Upper lobe of left lung (tissue), 6 donors: ENCODE data around the gene IDNK. TPM values are rescaled to one million over a fixed set of nuclear protein-coding genes. Genes with fewer than 3 reads are reported as not detected.

Experiments used
- ATAC-seq, 2 donors: fragments of 200-7000 bp; cut with Tn5 transposase; one replicate each; pipeline ENCODE4 v1.9.1; 2022; ENCODE audit warnings: mild to moderate bottlenecking in 2 of 2, moderate library complexity in 2 of 2; ENCODE audit not compliant: low FRiP score in 2 of 2
- DNase-seq, 2 donors: peaks; one replicate each; pipeline ENCODE4 v3.0.0-alpha.2; 2019 to 2020
- H3K27ac ChIP-seq, 4 donors: fragments of 200-600 bp; sonication (generic); one replicate each; pipeline ENCODE4 v1.5.1; 2016 to 2019
- H3K27me3 ChIP-seq, 4 donors: fragments of 200-600 bp; sonication (generic); one replicate each; pipeline ENCODE4 v1.5.1; 2017 to 2019
- H3K36me3 ChIP-seq, 4 donors: fragments of 200-600 bp; sonication (generic); one replicate each; pipeline ENCODE4 v1.5.1; 2016 to 2019
- H3K4me1 ChIP-seq, 4 donors: fragments of 200-600 bp; sonication (generic); one replicate each; pipeline ENCODE4 v1.5.1; 2018 to 2019
- H3K4me3 ChIP-seq, 4 donors: fragments of 200-600 bp; sonication (generic); one replicate each; pipeline ENCODE4 v1.5.1; 2017 to 2019; ENCODE audit warnings: mild to moderate bottlenecking in 2 of 4, moderate library complexity in 1 of 4
- H3K9me3 ChIP-seq, 4 donors: fragments of 200-600 bp; sonication (generic); one replicate each; pipeline ENCODE4 v1.5.1; 2018 to 2019
- EP300 ChIP-seq, 4 donors: sonication (generic); formaldehyde crosslinking; IDR thresholded peaks; one replicate each; pipeline ENCODE4 v1.5.1; 2017; ENCODE audit warnings: antibody characterized with exemption in 4 of 4, control low read depth in 2 of 4
- POLR2A ChIP-seq, 4 donors: fragments of 450-650 bp; IDR thresholded peaks; one replicate each; pipeline ENCODE4 v1.5.1; 2016 to 2017; ENCODE audit warnings: antibody characterized with exemption in 4 of 4, mild to moderate bottlenecking in 2 of 4
- POLR2AphosphoS5 ChIP-seq, 2 donors: sonication (generic); formaldehyde crosslinking; IDR thresholded peaks; one replicate each; pipeline ENCODE4 v1.5.1; 2017; ENCODE audit warnings: antibody characterized with exemption in 2 of 2
- WGBS, 2 donors: methylation state at CpG; one replicate each; pipeline ENCODE4 v1.1.5; 2017 to 2018; 5-methylcytosine and 5-hydroxymethylcytosine counted together
- total RNA-seq, 6 donors: library from RNA; depleted of rRNA in 4 of 6; stranded (reverse); fragments of >200 nt in 4 of 6; gene quantifications; one replicate each; pipeline versions ENCODE4 v1.1.0 to v1.2.1, GENCODE V29; 2016 to 2021
- TF ChIP-seq, protein P1 (sequence below), 6 experiments: fragments of 450-650 bp in 4 of 6; fragments of 200-600 bp in 2 of 6; sonication (generic) in 2 of 6; IDR thresholded peaks; one replicate each; pipeline ENCODE4 v1.5.1; 2016 to 2019; ENCODE audit warnings: antibody characterized with exemption in 6 of 6
- donor health status: DM: no; HTN: no; CAD: no; lungs with moderate emphysema.
- donor health status: DM: no; HTN: yes; CAD: no; lungs with severe emphysema.

Gene IDNK
- total RNA-seq, 6 donors from 2014 or later: 2.3 to 13.7 (median 5.1) TPM

DNA sequence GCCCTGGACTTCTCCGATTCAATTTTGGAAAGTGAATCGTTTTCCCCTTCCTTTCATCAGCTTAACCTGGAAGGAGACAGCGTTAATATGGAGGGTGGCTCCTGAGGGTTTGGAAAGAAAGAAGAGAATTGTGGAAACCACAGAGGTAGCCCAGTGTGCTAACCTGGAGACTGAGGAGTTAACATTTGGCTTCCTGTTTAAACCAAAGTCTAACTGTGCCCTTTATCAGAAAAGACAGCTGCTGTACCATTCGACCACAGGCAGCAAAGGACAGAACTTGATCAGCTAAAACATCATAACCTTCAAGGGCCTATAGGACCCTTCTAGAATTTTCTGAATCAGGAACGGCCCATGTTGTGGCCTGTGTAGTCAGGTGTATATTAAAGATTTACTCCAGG lies 735 bp downstream of the IDNK start:
- H3K4me1 ChIP-seq: peaks cover 5 to 15% (median 11%) of the 10 kb centered on the region in 4 donors
- peak overlapping the region; percentile 88 to 95 (median 91) for H3K27ac ChIP-seq
- H3K27me3 ChIP-seq: no peaks in the 10 kb centered on the region
- no peak for DNase-seq
- H3K36me3 ChIP-seq: peaks cover 0 to 5% (median 3%) of the 10 kb centered on the region in 4 donors
- 4 to 8% methylated on average over 5 of the region's 5 CpGs for WGBS, 2 donors
- TF ChIP-seq EP300 (IDR thresholded peaks at IDR 0.05): no peak
- TF ChIP-seq, protein P1, sequence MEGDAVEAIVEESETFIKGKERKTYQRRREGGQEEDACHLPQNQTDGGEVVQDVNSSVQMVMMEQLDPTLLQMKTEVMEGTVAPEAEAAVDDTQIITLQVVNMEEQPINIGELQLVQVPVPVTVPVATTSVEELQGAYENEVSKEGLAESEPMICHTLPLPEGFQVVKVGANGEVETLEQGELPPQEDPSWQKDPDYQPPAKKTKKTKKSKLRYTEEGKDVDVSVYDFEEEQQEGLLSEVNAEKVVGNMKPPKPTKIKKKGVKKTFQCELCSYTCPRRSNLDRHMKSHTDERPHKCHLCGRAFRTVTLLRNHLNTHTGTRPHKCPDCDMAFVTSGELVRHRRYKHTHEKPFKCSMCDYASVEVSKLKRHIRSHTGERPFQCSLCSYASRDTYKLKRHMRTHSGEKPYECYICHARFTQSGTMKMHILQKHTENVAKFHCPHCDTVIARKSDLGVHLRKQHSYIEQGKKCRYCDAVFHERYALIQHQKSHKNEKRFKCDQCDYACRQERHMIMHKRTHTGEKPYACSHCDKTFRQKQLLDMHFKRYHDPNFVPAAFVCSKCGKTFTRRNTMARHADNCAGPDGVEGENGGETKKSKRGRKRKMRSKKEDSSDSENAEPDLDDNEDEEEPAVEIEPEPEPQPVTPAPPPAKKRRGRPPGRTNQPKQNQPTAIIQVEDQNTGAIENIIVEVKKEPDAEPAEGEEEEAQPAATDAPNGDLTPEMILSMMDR (IDR thresholded peaks at IDR 0.05): no peak
- TF ChIP-seq POLR2AphosphoS5 (IDR thresholded peaks at IDR 0.05): no peak
- no peak for TF ChIP-seq POLR2A (IDR thresholded peaks at IDR 0.05)
- peak in 1 of 2 donors; percentile 1 for ATAC-seq
- H3K4me3 ChIP-seq: peak overlapping the region; percentile 67 to 85 (median 78)
- no peaks in the 10 kb centered on the region for H3K9me3 ChIP-seq

DNA sequence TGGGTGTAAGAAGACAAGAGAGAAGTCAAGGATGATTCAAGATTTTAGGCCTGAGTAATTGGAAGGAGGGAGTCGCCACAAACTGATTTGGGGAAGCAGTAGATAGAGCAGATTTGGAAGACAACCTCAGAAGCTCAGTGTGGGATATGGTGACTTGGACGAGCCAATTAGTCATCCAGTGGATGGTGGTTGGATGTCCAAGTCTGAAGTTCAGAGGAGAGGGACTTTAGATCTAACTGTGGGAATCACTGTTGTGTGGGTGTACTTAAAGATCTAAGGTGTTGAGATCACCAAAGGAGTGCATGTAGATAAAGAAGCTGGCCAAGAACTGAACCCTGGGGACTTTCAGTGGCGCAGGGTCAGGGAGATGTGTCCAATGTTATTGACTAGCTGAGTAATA lies 2.2 kb downstream of the IDNK start:
- Histone ChIP-seq H3K4me1 (peaks cover 5 to 15% (median 11%) of the 10 kb centered on the region in 4 donors), H3K27me3 (no peaks in the 10 kb centered on the region), H3K4me3 (no peak overlapping the region), H3K27ac (no peak overlapping the region), H3K9me3 (no peaks in the 10 kb centered on the region), H3K36me3 (peaks cover 0 to 15% (median 3%) of the 10 kb centered on the region in 4 donors)
- DNase-seq: no peak
- TF ChIP-seq, protein P1 (IDR thresholded peaks at IDR 0.05): no peak
- no peak for TF ChIP-seq POLR2AphosphoS5 (IDR thresholded peaks at IDR 0.05)
- TF ChIP-seq EP300 (IDR thresholded peaks at IDR 0.05): no peak
- no peak for TF ChIP-seq POLR2A (IDR thresholded peaks at IDR 0.05)
- 78 to 91% methylated on average over 3 of the region's 3 CpGs for WGBS, 2 donors
- ATAC-seq: no peak

DNA sequence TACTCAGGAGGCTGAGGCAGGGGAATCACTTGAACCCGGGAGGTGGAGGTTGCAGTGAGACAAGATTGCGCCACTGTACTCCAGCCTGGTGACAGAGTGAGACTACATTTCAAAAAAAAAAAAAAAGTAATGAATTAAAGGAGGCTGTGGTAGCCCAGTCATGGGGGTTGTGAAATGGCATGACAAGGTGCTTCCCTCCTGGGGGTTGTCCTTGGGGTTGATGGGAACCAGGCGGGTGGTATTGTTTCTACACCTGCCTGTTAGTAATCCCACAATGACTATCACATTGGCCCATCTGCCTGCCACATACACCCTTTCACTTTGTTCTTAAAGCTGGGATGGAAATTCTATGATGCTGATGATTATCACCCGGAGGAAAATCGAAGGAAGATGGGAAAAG lies 5.6 kb downstream of the IDNK start:
- H3K9me3 ChIP-seq: no peaks in the 10 kb centered on the region
- ATAC-seq: no peak
- no peak overlapping the region for H3K27ac ChIP-seq
- H3K4me3 ChIP-seq: no peak overlapping the region
- peaks cover 5 to 10% (median 7%) of the 10 kb centered on the region in 4 donors for H3K4me1 ChIP-seq
- no peaks in the 10 kb centered on the region for H3K27me3 ChIP-seq
- H3K36me3 ChIP-seq: peaks cover 0 to 15% (median 3%) of the 10 kb centered on the region in 4 donors
- 87 to 95% methylated on average over 3 to 5 of the region's 5 CpGs for WGBS, 2 donors
- TF ChIP-seq POLR2AphosphoS5 (IDR thresholded peaks at IDR 0.05) (no peak), POLR2A (IDR thresholded peaks at IDR 0.05) (no peak), EP300 (IDR thresholded peaks at IDR 0.05) (no peak)
- TF ChIP-seq, protein P1 (IDR thresholded peaks at IDR 0.05): no peak
- DNase-seq: no peak

DNA sequence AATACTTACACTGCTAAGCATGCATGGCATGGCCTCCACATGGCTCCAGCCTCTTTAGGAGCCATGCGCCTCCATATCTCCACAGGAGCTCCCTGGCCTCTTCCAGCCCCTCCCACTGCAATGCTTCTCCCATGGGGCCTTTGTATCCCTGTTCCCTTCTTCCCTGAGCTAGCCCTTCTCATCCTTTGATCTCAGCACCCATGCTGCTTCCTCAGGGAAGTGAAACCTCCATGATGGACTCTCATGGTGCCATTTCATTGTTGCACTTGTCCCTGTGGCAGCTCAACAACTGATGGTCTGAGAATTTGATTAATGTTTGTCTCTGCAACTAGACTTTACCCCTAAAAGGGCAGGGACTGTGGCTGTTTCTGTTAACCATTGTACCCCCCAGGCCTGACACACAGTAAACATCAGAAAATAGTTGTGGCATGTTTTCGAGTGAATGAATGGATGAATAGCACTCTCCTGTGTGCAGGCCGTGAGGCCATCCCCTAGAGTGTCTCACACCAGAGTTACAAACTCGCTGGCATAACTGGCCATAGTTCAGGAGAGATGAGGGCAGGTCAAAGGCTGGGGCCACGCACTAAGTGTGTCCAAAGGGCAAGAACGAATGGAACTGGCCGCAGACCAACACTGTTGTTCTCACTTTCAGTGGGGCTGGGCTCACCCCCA lies 6.6 kb downstream of the IDNK start:
- Histone ChIP-seq H3K4me3 (no peak overlapping the region), H3K4me1 (no peaks in the 10 kb centered on the region), H3K36me3 (peaks cover 0 to 15% (median 3%) of the 10 kb centered on the region in 4 donors), H3K9me3 (no peaks in the 10 kb centered on the region), H3K27me3 (no peaks in the 10 kb centered on the region), H3K27ac (no peak overlapping the region)
- DNase-seq: no peak
- TF ChIP-seq POLR2A (IDR thresholded peaks at IDR 0.05): no peak
- TF ChIP-seq, protein P1 (IDR thresholded peaks at IDR 0.05): no peak
- no peak for TF ChIP-seq POLR2AphosphoS5 (IDR thresholded peaks at IDR 0.05)
- no peak for TF ChIP-seq EP300 (IDR thresholded peaks at IDR 0.05)
- ATAC-seq: no peak
- 84 to 94% methylated on average over 7 of the region's 7 CpGs for WGBS, 2 donors
